COLO668 (cell line): Measurements from ENCODE around the gene ZBTB32.
"Not testable (repeated sequence)": the region's sequence is repeated elsewhere in the genome, so short reads cannot be mapped to it uniquely, and the experiment has no call there.

Experiments
- DNase-seq: peaks from one replicate; lab custom pipeline; 2025; ENCODE audit not compliant: unreplicated experiment; lab: John Stamatoyannopoulos, UW

Gene ZBTB32

GRCh38 chr19:35719402-35720162, 15.2 kb downstream of the ZBTB32 start:
- DNase-seq: no peak

- DNase-seq: no peak
These were observed 15.8 kb downstream of the ZBTB32 start for GRCh38 chr19:35720163-35720524.

GRCh38 chr19:35720648-35721047, 16.3 kb downstream of the ZBTB32 start:
- DNase-seq: no peak

DNA sequence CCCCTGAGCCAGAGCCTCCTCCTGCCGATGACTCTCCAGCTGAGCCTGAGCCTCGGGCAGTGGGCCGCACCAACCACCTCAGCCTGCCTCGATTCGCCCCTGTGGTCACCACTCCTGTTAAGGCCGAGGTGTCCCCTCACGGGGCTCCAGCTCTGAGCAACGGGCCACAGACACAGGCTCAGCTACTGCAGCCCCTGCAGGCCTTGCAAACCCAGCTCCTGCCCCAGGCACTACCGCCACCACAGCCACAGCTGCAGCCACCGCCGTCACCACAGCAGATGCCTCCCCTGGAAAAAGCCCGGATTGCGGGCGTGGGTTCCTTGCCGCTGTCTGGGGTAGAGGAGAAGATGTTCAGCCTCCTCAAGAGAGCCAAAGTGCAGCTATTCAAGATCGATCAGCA, 17.0 kb downstream of the ZBTB32 start:
- DNase-seq: no peak

DNA sequence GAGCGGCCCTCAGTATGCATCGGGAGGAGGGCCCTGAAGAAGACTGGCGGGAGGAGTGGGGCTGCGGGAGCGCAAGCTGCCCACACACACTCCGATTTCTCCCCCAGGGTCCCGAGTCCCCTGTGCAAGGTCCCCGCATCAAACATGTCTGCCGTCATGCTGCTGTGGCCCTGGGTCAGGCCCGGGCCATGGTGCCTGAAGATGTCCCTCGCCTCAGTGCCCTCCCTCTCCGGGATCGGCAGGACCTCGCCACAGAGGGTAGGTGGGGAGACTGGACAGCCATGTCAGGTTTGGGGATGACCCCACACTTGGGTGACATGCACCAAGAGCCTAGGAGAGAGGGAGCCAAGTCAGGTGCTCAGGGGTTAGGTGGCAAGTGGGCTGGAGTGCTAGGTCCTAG, 18.1 kb downstream of the ZBTB32 start:
- no peak for DNase-seq

- DNase-seq: no peak
These were observed 18.5 kb downstream of the ZBTB32 start for GRCh38 chr19:35722897-35723296.

DNA sequence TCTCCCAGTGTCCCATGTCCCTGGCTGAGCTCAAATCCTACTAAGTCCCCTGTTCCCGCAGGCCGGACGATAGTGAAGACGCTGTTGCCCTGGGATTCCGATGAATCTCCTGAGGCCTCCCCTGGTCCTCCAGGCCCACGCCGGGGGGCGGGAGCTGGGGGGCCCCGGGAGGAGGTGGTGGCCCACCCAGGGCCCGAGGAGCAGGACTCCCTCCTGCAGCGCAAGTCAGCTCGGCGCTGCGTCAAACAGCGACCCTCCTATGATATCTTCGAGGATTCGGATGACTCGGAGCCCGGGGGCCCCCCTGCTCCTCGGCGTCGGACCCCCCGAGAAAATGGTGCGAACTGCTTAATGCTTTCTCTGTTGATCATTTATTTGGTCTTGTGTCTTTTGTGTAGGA, 19.3 kb downstream of the ZBTB32 start:
- DNase-seq: no peak

DNA sequence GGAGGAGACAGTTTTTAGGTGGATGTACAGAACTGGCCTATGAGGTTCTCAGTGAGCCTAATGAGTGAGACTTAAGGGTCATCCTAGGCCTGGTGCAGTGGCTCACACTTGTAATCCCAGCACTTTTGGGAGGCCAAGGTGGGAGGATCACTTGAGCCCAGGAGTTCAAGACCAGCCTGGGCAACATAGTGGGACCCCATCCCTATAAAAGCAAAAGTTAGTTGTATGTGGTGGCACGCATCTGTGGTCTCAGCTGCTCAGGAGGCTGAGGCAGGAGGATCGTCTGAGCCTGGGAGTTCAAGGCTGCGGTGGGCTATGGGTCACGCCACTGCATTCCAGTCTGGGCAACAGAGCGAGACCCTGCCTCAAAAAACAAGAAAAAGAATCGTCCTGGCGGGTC, 19.8 kb downstream of the ZBTB32 start:
- DNase-seq: not testable (repeated sequence)

- no peak for DNase-seq
These were observed 20.2 kb downstream of the ZBTB32 start for GRCh38 chr19:35724560-35724959.

GRCh38 chr19:35725216-35725861, 21.0 kb downstream of the ZBTB32 start:
- DNase-seq: no peak

GRCh38 chr19:35727053-35727955, 22.9 kb downstream of the ZBTB32 start:
- no peak for DNase-seq

DNA sequence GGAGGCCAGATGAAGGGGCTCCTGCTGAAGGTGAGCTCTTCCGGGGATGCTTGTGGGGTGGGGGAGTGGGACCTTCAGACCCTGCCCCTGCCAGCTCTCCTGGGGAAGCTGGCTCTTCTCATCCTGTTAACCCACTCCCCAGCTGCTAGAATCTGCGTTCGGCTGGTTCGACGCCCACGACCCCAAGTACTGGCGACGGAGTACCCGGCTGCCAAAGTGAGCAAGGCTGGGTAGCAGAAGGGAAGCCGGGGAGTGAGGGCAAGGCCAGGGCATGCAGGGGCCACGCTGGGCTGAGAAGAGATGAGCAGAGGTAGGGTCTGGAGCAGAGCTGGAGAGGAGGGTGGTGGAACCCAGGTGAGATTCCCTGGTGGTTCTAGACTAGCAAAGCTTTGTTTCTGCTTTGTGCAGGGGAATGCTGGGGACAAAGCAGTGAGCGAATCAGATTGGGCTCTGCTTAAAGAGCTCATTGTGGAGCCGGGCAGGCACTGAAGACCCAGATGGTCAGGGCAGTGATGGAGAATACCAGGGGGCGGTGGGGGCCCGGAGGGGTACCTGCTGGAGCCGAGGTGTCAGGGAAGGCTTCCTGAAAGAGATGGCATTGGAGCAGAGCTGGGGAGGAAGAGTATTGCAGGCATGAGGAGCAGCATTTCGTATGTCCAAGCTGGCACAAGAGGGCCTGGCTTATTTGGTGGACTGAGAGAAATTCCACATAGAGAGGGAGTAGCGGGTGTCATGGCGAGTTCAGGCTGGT, 23.8 kb downstream of the ZBTB32 start:
- DNase-seq: no peak

DNA sequence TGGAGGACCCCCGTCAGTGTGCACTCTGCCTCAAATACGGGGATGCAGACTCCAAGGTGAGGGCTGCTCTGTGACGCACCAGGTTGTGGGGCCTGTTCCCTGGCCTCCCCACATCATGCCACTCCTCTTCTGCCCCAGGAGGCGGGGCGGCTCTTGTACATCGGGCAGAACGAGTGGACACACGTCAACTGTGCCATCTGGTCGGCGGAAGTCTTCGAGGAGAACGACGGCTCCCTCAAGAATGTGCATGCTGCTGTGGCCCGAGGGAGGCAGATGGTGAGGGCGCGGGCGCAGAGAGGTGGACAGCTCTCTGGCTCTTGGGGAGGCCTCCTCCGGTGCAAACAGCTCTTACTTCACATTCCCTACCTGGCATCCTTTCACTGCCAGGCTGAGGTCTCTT, 24.7 kb downstream of the ZBTB32 start:
- DNase-seq: no peak

DNA sequence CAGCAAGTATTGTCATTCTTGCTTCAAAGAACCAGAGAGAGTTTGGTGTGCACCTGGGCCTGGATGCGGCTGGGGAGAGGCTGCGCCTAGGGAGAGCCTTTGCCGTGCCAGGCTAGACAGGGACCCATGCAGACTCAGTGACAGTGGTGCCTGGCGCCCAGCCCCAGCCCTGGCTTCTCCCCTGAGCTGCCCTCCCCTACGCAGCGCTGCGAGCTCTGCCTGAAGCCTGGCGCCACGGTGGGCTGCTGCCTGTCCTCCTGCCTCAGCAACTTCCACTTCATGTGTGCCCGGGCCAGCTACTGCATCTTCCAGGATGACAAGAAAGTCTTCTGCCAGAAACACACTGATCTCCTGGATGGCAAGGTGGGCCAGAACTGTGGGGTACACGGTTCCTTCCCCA, 25.4 kb downstream of the ZBTB32 start:
- no peak for DNase-seq

DNA sequence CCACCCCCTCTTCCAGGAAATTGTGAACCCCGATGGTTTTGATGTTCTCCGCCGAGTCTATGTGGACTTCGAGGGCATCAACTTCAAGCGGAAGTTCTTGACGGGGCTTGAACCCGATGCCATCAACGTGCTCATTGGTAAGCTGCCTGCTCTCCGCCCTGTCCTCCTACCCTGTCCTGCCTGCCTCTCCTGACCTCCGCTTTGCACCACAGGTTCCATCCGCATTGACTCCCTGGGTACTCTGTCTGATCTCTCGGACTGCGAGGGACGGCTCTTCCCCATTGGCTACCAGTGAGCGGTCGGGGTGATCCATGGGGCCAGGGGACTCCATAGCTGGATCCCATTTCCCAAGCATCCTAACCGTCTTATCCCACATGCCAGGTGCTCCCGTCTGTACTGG, 26.0 kb downstream of the ZBTB32 start:
- DNase-seq: no peak

DNA sequence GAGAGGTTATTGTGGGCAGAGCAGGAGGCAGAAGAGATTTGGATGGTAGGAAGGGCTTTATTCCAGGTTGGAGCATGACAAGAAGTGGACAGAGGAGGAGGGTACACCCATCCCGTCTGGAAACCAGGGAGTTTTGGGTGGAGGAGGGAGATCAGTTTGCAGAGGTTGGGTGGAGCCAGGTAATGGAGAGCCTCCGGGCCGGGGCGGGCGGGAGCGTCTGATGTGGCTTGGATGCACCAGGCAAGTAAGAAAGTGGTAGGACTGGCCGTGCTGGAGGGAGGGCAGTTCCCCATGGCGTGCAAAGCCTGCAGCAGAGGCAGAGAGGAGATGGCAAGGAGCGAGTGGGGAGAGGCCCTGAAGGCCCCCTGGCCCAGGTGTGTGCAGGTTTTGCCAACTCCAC, 27.0 kb downstream of the ZBTB32 start:
- DNase-seq: no peak

DNA sequence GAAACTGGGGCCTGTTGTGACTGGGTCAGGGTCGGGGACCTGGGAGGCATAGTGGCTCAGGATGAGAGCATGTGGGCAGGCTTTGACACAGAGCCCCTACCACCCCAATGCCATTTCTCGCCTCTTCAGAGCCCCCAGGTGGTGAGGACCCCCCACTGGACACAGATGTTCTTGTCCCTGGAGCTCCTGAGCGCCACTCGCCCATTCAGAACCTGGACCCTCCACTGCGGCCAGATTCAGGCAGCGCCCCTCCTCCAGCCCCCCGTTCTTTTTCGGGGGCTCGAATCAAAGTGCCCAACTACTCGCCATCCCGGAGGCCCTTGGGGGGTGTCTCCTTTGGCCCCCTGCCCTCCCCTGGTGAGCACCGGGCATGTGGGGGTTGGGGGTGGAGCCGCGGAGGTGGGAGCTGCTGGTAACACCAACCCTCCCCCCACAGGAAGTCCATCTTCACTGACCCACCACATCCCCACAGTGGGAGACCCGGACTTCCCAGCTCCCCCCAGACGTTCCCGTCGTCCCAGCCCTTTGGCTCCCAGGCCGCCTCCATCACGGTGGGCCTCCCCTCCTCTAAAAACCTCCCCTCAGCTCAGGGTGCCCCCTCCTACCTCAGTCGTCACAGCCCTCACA, 27.5 kb downstream of the ZBTB32 start:
- no peak for DNase-seq

DNA sequence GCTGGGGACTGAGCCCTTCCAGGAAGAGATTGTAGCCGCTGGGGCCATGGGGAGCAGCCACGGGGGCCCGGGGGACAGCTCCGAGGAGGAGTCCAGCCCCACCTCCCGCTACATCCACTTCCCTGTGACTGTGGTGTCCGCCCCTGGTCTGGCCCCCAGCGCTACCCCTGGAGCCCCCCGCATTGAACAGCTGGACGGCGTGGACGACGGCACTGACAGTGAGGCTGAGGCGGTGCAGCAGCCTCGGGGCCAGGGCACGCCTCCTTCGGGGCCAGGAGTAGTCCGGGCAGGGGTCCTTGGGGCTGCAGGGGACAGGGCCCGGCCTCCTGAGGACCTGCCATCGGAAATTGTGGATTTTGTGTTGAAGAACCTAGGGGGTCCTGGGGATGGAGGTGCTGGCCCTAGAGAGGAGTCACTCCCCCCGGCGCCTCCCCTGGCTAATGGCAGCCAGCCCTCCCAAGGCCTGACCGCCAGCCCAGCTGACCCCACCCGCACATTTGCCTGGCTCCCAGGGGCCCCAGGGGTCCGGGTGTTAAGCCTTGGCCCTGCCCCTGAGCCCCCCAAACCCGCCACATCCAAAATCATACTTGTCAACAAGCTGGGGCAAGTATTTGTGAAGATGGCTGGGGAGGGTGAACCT, 28.3 kb downstream of the ZBTB32 start:
- no peak for DNase-seq

GRCh38 chr19:35733180-35734125, 29.1 kb downstream of the ZBTB32 start:
- no peak for DNase-seq
